Hypothalamus (tissue), 51 donors: Measurements from ENCODE around the gene CMYA5.
A peak's percentile ranks its signal among the peaks of the same experiment; 100 is the strongest.

Source experiments
- DNase-seq, 51 donors: peaks; one replicate each; lab custom pipeline; 2025; lab: John Stamatoyannopoulos, UW

Gene CMYA5

DNA sequence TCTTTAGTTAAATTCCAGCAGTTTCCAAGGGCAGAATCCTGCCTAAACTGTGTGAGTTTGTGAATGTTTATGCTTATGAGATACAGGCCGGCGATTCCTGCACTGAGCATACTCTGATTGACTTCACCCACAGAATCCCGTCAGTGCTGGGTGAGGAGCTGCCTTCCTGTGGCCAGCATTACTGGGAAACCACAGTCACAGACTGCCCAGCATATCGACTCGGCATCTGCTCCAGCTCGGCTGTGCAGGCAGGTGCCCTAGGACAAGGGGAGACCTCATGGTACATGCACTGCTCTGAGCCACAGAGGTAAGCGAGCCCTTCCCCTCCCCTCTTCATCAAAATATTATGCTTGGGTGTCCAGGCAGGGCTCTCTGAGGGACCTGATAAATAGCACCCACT, 103.7 kb downstream of the CMYA5 start:
- no peak for DNase-seq

DNA sequence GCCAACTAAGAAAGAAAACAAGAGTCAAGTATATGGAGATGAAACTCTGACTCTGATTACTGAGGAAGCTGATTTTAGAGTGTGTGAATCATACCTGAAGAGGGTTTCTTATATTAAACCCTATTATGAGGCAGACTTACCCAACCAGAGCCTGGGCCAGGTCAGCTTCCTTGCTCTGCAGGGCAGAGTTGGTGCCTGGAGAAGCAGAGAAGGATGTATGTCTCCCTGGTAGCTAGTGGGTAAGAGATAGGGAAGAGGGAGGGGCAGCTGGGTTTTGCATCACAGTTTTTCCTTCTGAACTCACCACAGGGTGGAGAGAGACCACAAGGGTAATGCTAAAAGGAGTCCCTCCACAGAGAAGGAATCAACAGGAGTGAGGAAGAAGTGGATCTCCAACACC, 104.1 kb downstream of the CMYA5 start:
- no peak for DNase-seq

DNA sequence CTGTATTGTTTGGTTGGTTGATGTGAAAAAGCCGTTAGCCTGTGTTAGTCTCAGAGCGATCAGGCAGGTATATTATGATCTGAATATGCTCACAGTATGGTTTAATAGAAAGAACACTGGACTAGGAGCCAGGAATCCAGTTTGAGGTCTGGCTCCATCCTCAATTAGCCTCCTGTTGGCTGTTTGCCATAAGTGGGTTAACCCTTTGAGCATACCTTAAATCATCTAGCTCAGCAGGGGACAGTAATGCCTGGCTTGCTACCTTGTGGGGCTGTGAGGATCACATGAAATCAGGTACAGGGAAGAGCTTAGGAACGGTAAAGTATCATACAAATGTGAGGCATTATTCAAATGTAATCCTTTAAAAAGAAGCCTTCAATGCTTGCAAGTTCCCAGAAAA, 104.7 kb downstream of the CMYA5 start:
- no peak for DNase-seq

DNA sequence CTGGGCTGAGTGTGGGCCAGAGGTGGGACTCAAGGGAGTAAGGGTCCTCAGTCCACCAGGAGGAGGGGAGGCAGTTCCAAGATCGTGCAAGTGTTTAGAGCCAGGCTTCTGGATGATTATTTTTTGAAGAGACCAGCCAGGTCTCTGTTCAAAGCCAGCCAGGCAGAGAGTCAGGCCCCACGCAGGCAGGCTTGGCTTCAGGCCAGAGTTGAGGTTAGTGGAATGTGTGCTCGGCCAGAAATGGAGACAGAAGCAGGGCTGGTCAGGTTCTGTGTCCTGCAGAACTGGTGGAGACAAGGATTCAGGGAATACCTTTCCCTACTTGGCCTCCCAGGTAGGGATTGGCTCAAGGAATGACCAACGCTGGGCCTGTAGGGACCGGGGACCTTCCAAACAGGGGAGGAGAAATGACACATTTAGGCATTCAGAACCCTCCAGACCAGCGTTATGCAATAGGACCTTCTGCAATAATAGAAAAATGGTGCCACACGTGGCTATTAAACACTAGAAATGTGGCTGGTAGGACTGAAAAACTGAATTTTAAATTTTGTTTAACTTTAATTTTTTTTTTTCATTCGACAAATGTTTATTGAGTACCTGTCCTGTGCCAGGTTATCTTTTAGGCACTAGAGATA, 106.2 kb downstream of the CMYA5 start:
- DNase-seq, result no peak

DNA sequence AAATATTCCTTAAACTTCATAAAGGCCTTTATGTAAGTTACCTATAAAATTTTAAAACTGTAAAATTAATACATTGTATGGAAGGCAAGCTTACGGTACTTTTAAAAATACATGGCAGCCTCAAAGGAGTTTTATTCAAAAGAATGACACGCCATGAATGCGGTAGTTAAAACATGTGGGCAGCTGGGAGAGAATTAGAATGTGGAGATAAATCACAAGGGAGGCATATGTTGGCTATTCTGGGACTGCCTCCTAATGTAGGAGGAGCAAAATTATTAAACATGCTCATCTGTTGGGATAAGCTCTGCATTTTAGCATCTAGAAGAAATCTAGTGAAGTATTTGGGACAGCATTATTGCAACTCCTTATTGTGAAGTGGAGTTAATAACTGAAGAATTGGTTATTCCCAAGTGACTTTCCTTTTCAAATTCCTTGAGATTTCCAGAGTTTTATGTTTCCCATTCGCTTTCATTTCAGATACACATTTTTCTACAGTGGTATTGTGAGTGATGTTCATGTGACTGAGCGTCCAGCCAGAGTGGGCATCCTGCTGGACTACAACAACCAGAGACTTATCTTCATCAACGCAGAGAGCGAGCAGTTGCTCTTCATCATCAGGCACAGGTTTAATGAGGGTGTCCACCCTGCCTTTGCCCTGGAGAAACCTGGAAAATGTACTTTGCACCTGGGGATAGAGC, 109.4 kb downstream of the CMYA5 start:
- DNase-seq, result no peak

DNA sequence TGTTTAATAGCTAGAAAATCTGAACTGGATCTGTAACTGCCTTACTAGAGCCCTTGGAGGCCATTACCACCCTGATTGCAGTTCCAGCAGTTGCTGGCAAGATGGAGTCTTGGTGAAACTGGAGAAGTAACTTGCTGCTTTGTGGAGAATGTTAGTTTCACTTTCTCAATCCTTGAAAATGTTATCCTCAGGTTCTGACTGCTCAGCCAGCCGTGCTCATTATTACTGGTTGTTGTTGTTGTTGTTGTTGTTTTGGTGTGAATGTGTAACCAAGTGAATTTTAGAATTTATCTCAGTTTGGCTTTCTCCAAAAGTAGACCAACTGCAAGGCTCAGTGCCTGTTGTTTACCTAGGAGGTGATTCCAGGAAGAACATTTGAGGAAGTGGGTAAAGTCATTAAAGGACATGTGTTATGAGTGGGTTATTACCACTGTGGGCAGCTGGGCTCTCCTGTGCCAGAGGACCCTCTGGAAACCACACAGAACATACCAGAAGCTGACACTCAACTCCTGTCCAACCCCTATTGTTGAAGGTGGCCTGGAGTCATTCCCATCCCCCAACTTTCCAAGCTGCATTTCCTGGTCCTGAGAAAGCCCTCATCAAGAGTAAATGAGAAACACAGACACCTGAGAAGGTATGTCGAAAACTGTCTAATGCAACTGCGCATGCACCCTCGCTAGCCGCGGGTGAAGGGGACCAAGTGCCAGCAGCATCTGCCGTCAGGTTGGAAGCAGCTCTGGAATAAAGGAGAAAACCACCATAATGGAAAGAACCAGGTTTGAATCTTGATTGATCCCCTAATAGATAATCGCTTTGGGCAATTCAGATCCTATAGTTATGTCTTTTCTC, 111.6 kb downstream of the CMYA5 start:
- DNase-seq, result no peak

DNA sequence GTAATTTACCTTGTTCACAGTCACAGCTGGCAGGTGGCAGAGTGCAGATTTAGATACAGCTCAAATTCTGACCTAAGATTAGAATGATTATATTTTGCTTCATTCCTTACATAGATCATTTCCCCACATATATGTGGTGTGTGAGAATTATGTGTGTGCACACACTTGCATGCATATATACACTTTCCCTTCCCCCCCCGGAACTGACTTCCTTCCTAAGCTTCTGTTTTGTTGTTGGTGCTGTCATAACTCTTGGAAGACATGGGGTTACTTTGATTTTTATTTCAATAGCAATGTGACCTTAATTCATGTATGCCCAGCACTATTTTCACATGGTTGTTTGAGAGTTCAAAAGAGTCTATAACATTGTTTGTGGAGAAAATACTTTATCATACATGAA, 112.8 kb downstream of the CMYA5 start:
- no peak for DNase-seq

DNA sequence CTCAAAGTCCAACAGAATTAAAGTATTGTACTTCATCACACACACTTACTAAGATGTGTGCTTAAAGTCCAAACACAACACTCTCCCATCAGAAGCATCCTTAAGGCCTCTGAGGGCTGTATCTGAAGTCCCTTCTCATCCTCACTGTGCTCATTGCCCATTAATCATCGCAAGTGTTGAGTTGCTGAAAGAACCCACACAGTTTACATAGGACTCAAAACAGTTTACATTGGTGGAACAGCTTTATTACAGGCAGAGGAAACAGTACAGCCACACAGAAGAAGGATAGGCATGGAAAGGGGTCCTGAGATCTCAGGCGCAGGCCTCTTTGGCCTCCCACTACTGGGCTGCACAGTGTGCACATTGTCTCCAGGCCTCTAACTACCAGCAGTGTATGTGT, 113.4 kb downstream of the CMYA5 start:
- no peak for DNase-seq

DNA sequence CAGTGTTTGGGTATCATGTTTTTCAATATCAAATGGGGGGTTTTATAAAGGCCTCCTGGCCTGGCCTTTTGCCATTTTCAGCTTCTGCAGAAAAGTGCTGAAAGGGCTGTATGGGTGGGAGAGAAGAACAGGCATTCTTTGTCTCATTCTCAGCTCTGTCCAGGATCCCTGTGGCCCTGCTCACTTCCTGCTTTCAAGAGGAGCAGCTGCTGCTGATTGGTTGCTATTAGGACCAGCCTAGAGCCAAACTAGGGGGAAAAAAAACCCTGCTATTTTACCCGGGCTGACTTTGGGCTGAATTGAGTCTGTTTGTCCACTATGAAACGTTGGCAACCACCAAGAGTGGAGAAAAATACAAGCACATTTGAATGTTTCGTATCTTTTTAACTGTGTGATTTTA, 117.1 kb downstream of the CMYA5 start:
- peak in 30 of 51 donors; percentile 1 to 72 (median 28) for DNase-seq

DNA sequence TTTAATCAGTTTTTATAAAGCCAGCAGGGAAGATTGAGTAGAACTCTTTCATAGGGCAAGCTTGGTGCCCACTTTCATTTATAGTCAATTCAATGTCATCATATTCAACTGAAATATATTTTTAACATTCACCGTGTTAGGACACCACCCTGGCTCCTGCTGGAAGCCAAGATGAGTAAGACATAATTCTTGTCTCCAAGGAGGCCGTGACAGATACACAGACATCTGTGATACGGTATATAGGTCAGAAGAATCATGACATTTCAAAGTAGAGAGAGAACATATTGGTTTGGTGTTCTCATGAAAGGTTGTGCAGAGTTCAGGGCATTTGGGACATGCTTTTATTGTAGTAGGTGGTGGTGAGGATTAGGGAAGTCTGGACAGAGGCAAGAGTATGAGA, 120.1 kb downstream of the CMYA5 start:
- DNase-seq, result no peak

DNA sequence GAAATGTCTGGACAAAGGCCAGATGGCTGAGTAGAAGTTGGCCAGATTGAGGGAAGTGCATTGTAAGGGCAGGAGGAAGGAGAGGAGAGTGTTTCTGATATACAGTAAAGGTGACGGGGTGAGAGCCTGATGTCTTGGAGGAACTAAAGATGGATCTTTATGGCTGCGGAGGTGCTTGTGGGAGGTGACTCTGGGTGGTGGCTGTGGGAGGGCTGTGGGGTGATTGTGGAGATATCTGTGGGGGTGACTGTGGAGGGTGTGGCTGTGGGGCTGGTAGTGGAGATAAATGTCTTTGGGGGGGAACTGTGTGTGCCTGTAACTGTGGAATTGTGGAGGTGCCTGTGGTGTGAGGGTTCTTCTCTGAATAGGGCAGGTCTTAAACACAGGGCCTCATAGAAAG, 121.4 kb downstream of the CMYA5 start:
- DNase-seq, result no peak

DNA sequence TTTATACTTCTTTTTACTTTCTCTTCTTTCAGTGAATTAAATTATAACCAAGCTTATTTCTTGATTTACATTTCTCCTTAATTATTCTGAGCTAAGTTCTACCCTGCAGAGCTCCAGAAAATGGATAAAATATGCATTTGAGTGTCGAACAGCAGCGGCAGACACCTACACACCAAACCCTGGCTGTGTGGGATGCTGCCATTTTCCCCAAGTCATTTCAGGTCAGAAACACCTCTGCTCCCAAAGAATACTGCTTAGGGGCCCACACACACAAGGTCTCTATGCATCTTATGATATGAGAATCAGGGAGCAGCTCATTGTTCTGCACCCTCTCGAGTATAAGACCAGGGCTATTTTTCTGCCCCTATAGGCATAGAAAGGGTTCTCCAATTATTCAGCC, 122.3 kb downstream of the CMYA5 start:
- no peak for DNase-seq

DNA sequence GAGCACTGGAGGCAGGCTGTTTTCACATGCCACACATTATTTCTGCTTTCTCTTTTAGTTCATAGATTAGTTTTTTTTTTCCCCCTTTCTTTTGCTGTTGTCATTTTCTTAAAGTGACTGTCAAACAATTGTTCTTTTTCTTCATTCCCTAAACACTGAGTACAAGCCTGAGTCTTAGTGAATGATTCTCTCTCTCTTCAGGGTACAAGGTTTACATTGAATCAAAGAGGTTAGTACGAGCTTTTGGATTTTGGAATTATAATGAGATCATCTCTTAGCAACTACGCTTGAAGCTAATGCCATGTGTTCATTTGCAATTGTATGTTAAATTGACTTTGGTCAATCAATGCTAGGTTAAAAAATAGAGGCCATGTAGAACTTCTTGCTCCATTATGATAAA, 125.1 kb downstream of the CMYA5 start:
- no peak for DNase-seq

DNA sequence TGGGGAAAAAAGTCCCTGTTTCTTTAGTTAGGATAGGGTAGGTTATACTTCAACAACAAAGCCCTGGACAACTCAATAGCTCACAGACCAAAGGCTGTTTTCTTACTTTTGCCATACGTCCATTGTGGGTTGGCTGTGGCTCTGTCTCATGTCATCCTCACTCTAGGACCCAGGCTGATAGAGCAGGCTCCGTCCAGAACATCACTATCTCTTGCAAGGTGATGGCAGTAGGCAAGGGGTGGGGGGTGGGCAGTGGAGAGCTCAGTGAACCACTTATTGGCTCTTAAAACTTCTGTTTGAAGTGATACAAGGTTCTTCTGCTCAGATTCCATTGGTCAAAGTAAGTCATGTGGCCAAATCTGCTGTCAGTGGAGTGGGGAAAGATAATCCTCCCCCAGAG, 126.4 kb downstream of the CMYA5 start:
- no peak for DNase-seq

DNA sequence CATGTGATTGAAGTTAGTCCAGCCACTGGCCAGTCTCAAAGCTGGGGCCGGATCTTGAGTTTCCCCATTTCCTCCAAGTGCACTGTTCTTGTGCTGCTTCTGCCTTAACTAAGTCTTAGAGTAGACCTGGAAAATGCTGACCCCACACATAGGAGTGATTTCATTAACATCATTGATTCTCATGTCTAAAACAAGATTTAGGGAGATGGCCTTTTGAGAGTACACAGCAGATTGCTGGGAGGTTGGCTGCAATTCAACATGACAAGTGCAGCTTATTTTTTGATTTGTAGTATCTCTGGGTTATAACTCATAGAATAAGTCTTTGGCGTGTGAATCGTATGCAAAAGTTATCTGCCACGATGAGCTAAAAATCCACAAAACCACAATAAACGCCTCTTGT, 131.0 kb downstream of the CMYA5 start:
- no peak for DNase-seq

DNA sequence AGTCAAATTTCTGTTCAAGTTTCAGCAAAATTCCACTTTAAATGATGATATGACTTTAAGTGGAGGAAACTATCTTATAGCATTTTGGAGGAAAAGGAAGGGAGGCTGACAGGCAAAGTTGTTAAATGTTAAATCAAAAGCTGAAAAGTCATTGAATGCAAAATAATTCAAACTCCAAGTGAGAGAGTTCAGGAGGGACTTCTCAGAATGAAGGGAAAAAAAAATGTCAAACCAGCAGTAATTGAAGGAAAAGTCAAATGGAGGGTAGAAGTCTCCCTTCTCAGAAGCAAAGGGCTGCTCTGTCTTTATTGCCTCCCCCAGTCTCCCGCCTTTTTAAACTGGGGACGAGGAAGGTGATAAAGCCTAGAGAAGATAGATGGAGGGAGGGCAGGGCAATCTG, 134.8 kb downstream of the CMYA5 start:
- DNase-seq, result no peak

DNA sequence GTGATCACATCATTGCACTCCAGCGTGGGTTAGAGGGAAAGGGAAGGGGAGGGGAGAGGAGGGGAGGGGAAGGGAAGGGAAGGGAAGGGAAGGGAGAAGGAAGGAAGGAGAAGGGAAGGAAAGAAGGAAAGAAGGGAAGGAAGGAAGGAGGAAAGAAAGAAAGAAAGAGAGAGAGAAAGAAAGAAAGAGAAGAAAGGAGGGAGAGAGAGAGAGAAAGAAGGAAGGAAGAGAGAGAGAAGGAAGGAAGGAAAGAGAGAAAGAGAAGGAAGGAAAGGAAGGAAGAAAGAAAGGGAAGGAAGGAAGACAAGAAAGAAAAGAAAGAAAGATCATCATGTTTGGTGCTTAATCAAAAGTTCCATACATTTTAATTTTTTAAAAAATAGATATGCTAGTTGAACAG, 136.2 kb downstream of the CMYA5 start:
- no peak for DNase-seq

DNA sequence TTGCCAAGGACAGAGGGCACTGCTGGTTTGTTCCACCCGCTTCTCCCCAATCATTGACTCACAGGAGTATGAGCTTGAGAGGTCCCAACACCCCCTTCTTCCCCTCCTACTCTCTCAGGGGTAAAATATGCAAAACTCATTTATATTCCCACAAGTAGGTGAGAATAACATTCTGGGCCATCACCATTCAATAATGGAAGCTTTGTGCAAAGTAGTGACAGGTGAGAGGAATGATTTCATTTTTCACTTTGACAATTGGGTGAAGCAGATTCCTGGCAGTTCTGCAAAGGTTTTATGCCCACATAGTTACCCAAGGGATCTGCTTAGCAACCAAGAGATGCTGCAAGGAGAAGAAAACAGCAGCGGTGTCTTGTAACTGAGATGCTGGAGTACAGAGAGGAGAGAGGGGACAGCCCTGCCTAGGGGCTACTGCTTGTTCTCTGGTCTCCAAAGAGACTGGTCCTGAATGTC, 137.6 kb downstream of the CMYA5 start:
- peak in 2 of 51 donors; percentile 1 to 71 for DNase-seq

DNA sequence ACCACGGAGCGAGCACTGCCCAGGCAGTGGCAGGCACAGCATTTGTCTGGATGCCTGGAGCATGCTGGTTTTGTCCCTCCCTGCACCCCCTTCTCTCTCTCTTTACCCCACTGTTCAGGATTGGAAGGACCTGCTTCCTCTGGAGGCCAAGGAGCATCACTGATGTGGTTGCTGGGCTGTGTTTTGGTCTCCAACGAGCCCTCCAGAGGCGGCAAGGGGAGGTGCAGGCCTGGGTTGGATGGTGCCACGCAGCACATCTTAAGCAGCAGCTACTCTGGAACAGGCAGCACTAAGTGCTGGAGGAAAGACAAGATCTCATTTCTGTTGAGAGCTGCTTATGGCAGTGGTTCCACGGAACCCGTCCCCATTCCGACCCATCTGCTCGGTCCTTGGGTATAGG, 139.6 kb downstream of the CMYA5 start:
- DNase-seq, result peak in 2 of 51 donors; percentile 2 to 12

DNA sequence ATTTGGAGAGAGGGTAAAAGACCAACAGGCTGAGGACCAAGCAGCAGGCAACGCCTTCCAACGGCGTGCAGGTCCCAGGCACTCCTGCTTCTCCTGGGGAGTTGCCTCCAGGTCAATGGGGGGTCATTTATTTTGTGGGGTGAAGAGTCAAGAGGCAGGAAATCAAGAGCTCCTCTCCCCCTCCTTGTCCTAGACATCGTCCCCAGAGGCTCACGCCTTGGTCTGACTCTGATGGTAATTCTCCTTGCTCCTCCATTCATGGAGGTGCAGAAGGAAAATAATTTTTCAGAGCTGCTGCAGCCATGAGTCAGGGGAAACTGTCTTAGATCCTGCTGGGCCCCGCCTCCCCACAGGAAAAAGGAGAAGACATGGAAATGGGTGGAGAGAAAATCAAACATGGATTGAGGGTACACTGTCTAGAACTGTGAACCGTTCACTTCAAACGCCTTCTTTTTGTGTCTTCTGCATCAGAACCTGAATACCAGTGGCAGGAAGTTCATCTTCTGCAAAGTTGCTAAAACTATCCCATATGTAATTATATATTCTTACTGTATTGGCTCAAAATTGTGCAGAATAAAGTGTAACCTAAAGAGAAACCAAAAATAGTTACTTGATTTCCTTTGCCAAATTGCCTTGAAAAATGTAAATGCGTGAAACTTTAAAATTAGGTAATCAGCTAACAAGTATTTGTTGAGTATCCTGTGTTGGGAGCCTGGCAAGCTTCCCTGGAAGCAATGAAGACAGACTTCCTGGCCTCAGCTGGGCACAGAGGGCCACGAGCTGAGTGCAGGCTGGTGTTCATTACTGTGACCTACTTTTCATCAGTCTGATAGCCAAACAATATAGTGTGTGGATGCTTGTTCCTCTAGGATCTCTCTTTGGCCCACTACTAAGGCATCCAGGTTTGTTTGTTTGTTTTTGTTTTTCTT, 142.0 kb downstream of the CMYA5 start:
- DNase-seq, result peak in 2 of 51 donors; percentile 2 to 9

DNA sequence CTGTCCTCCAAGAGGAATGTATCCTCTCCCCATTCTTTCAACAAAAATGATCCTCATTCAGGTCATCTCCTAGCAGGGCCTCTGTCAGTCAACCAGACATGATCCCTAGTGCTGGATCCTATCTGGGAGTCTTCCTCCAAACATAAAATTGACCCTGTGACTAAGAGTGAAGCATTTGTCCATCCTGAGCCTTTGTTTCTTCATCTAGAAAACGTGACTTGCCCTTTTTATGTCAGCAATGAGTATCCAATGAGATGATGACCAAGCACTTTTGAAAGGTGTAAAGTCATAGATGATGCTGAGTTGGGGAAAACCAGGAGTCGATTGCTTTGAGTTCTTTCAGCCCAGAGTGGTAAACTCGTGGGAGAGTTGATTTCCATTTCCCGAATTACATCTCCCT, 143.3 kb downstream of the CMYA5 start:
- no peak for DNase-seq
